Medulla oblongata (tissue), 1 donor: ENCODE data around the gene CCDC92.

Source experiments
- DNase-seq: peaks from one replicate; pipeline ENCODE4 v3.0.0-alpha.2; 2015; ENCODE audit errors: extremely low spot score

CCDC92 gene

GRCh38 chr12:124002021-124002644 is 29.5 kb upstream of the CCDC92 start:
- DNase-seq, result no peak

DNA sequence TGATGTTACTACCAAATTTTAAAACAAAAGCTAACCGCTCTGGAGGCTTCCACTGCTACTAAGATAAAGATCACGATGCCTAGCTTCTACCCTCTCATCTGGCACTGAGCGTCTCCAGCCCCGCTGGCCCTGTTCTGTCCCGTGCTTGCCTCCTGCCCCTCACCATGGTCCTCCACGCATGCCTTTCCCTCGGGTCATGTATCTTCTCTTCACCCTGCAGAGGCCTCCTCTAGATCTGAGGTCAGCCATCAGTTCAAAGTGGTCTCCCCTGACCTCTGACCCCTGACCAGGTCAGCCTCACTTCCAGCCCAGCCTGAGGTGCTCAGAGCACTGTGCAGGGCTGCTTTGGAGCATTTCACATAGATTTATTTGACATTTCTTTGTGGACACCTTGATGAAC is 28.7 kb upstream of the CCDC92 start:
- no peak for DNase-seq

DNA sequence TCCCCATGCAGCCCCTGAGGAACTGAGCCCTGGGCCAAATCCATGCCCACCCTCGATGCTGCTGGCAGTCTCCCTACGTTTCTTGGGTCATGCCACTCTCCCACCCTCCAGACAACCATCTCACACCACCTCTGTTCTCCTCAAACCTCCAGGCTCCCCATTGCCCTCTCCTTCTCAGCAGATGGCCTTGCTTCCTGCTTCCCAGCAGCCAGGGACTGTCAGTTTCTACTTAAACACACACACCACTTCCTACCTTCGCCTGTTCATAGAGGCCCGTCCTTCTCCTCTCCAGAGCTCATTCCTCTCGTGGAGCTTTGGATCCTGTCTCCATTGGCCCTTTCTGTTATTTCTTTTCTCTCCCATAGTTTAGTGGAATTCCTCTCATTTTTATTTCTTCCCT is 27.5 kb upstream of the CCDC92 start:
- no peak for DNase-seq

- no peak for DNase-seq
Observed at GRCh38 chr12:123998991-123999359, 26.3 kb upstream of the CCDC92 start.

DNA sequence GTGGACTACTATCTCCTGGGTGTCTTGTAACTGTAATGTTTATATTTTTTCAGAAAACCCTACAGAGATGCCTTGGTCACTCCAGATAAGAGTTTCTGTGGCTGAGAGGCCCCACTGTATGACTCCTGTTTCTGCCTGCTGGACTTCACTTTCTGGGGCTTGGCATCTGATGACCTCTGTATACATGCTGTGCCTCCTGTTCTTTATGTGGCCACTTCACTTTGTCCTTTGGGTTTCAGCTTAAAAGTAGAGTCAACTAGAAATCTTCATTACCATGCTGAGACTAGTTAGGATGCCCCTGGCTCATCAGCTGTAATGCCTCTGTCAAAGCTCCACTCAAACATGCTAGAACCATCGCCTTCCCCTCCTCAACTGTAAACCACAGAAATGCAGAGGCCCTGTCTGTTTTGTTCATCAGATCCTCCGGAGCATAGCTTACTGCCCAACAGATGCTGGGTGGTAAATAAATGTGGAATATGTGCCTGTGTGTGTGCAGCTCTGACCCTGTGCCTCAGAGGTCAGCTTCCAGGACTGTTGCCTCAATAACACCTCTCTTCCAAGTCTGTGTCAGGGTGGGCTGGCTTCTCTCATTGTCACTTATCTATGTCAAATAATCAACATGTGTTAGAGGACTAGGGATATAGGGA is 25.8 kb upstream of the CCDC92 start:
- no peak for DNase-seq

DNA sequence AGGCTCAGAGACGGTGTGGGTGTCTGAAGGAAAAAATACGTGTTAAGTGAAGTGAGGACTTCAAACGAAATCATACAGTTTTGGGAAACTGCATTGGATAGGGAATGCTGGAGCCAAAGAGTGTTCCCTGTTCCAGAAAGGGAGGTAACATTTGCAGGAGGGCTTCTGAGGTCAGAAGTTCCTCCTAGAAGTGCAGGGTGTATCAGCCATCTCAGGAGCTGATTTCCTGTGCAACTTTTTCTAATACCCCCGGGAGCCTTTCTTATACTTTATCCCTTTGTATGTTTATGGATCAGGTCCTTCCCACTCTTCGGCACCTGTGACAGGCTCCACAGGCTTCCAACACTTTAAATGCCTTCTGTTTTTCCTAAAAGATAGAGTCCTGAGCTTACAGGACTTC is 25.3 kb upstream of the CCDC92 start:
- no peak for DNase-seq

GRCh38 chr12:123997033-123997822 is 24.6 kb upstream of the CCDC92 start:
- peak; percentile 58 for DNase-seq

DNA sequence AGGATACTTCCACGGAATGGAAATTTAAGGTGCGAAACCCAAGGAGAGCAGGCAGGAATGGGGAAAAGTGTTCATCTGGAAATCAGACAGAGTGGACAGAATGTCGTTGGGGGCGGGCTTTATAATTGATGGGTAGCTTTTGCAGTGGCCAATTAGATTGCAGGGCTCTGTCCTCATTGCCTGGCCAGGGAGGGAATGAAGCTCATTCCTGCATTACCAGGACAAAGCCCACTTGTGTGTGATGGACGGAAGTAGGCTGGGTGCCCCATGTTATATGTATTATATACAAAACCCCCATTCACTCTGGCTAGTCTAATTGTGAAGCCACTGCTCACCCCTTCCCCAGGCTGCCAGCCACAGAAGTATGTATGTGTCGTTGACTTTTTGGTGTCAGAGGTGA is 23.9 kb upstream of the CCDC92 start:
- peak; percentile 85 for DNase-seq

GRCh38 chr12:123995023-123995748 is 22.6 kb upstream of the CCDC92 start:
- no peak for DNase-seq

DNA sequence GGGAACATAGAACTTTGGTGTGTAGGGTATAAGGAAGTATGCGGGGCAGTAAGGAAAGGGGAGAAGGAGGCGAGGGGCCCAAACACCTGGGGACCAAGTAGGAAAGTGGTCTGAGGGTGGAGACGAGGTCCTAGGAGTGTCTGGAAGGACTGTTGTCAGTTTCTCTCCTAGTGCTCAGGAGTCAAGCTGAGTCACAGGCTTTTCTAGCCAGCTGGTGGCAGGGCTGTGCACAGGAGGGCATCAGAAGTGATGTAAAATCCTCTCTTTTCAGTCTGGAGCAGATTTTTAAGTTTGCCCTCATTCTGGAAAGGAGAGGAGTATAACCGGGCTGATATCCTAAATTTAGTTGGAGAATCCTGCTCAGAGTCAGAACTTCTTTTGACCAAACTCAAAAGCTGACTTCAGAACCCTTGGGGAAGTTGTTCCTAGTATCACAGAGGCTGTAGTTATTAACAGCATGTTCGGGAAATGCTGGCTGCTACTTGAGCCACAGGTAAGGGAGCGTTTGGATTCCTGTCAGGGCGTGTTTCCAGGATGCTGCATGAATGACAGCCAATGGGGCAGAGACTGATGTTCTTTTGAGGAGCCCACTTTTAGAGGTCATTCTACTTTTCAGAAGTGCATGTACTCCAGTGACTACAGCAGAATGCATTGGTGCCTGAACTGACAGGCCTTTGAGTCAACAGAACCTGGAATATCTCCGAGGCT is 19.6 kb upstream of the CCDC92 start:
- no peak for DNase-seq

- DNase-seq, result no peak
Observed at GRCh38 chr12:123991372-123991951, 18.8 kb upstream of the CCDC92 start.

DNA sequence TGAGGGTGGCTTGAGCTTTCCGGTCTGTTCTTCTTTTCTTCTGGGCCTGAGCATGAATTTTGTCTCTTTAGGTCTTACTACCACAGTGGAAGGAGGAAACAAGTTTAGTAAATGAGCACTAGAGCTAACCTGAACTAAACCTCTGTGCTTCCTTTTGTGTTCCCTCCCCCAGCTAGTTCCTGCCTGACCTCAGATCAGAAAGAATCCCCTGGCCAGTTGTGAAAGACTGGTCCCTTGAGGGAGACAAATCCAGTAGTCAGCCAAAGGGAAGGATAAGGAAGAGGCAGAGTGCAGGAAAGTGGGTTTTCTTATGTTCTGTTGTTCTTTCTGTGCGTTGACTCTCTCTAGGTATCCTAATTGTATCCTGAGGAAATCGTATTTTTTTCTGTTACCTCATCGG is 17.9 kb upstream of the CCDC92 start:
- no peak for DNase-seq

GRCh38 chr12:123989753-123990152 is 17.1 kb upstream of the CCDC92 start:
- no peak for DNase-seq

- no peak for DNase-seq
Observed at GRCh38 chr12:123989168-123989567, 16.5 kb upstream of the CCDC92 start.

DNA sequence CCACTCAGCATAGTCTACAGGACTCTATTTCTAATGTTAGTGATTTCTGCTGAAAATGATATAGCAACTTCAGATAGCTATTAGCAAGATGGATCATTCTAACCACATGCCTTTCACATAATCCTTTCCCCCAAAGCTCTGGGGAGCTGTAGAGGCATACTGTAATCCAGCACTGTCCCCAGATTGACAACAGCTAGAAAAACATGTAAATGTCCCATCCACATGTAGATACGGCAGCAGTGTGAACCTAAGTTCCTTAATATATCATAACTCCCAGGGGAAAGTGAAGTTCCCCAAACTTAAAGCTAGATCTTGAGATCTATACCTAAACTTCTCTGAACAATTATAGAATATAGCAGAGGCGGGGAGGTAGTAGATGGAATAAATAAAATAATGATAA is 14.4 kb upstream of the CCDC92 start:
- DNase-seq, result no peak

DNA sequence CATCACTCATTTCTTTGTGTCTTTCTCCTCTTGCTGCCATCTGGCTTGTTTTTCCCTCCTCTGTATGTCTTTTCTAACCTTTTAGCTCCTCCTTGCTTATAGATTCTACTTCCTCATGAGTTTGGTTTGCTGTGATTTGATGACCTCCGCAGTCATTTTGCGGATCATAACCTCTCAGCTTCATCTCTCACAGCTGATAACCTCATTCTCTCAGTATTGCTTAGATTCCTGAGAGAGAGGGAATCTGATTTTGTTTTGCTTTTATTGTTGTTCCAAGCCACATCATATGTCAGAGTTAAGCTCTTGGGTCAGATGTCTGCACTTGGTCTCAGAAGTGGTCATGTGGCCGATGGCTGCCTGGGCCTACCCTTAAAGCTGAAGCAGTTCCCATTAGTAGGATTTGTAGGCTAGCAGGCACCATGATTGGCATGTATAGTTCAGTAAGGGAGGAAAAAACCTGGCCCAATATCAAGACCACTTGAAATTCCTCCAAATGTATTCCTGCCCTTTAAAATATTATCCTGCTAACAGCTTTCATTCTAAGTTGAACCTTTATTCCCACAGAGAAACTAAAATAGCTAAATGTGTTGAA is 13.8 kb upstream of the CCDC92 start:
- peak; percentile 50 for DNase-seq

- DNase-seq, result no peak
Observed at GRCh38 chr12:123984903-123985302, 12.3 kb upstream of the CCDC92 start.

DNA sequence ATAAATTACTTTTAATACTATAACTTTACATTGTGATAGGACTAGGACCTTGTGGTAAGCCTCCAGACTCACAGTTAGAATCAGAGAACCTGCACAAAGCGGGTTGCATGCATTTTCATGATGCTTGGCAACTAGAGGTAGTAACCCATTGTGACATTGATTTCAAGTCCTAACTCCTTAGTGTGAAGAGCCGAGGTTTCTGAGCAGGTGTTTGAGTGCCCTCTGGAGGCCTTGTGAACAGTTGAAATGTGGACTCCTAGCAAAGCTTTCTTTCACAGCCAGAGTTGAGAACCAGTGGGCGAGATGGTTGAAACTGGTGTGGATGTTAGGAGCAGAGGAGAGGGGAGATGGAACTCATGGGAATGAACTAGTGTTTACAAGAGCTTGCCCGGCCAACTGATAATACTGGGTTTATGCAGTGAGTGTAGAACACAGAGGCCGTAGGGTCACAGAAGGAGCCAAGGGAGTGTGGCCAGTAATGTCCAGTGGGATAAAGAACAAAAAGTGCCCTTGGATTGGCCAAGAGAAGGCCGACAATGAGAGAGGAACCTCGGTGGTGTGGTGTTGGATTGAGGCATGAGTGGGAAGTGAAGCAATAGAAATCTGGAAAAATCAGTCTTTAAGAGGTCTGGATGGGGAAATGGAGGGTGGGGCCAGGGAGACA is 11.3 kb upstream of the CCDC92 start:
- peak; percentile 91 for DNase-seq

DNA sequence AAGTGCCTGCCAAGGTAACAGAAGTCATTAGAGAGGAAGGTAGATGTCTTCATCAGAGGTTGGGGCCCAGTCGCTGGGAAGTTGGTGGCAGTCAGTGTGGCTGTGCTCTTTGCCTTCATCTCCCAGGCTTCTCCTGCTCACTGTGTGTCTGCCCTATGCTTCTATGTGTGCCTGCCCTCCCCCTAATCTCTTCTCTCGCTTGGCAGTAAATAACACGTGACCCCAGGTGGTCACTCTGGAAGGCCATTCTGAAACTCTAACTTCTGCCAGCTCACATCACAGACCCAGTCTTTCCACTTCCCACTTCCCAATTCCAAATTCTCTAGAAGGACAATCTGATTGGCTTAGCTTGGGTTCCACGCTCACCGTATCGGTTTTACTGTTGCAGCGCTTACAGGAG is 9.6 kb upstream of the CCDC92 start:
- no peak for DNase-seq

- DNase-seq, result no peak
Observed at GRCh38 chr12:123979566-123979965, 6.9 kb upstream of the CCDC92 start.
